ENCODE data around the gene GALNT17.

Gene GALNT17

GRCh38 chr7:71439321-71439720, 307.4 kb downstream of the GALNT17 start:
- Histone ChIP-seq H3K4me1 (ENCODE audit: control insufficient read depth, insufficient read depth, low read length) (no peaks in the 10 kb centered on the region), H3K9me3 (ENCODE audit: control insufficient read depth, insufficient read depth, low read depth, low read length) (no peaks in the 10 kb centered on the region), H3K4me3 (ENCODE audit: low read depth, low read length) (no peak overlapping the region), H3K27ac (ENCODE audit: extremely low read depth, low read depth, low read length) (no peak overlapping the region), H3K36me3 (ENCODE audit: control insufficient read depth in 2 of 2, insufficient read depth in 1 of 2, low read length in 2 of 2) (no peaks in the 10 kb centered on the region)
- TF ChIP-seq ATF2 (tag by site-specific recombination; IDR thresholded peaks at IDR 0.05; ENCODE audit: low read depth) (no peak), ZNF311 (tag by site-specific recombination; IDR thresholded peaks at IDR 0.05; ENCODE audit: borderline replicate concordance) (no peak), ZNF555 (tag by site-specific recombination; conservative IDR thresholded peaks at IDR 0.05) (no peak), REPIN1 (tag by site-specific recombination; IDR thresholded peaks at IDR 0.05; ENCODE audit: low read depth) (no peak), ZNF350 (tag by site-specific recombination; IDR thresholded peaks at IDR 0.05) (no peak), ZNF416 (tag by site-specific recombination; IDR thresholded peaks at IDR 0.05) (no peak)
- CTCF ChIA-PET, result no interaction called here
- POLR2A ChIA-PET, result no interaction called here

- Histone ChIP-seq H3K4me3 (ENCODE audit: low read depth, low read length) (no peak overlapping the region), H3K36me3 (ENCODE audit: control insufficient read depth in 2 of 2, insufficient read depth in 1 of 2, low read length in 2 of 2) (no peaks in the 10 kb centered on the region), H3K9me3 (ENCODE audit: control insufficient read depth, insufficient read depth, low read depth, low read length) (no peaks in the 10 kb centered on the region), H3K4me1 (ENCODE audit: control insufficient read depth, insufficient read depth, low read length) (no peaks in the 10 kb centered on the region), H3K27ac (ENCODE audit: extremely low read depth, low read depth, low read length) (no peak overlapping the region)
- TF ChIP-seq ZNF274 (IDR thresholded peaks at IDR 0.05; ENCODE audit: low read length) (no peak), ZNF274 (tag by site-specific recombination; IDR thresholded peaks at IDR 0.05; ENCODE audit: borderline replicate concordance) (no peak), KLF17 (tag by site-specific recombination; IDR thresholded peaks at IDR 0.05) (no peak), ZNF518A (tag by site-specific recombination; conservative IDR thresholded peaks at IDR 0.05; ENCODE audit: low read depth) (no peak), FEZF1 (tag by site-specific recombination; IDR thresholded peaks at IDR 0.05) (no peak), ZNF169 (tag by site-specific recombination; IDR thresholded peaks at IDR 0.05) (no peak), ZNF280D (tag by site-specific recombination; IDR thresholded peaks at IDR 0.05) (no peak), ZNF324 (tag by site-specific recombination; IDR thresholded peaks at IDR 0.05) (no peak), ZNF292 (tag by site-specific recombination; IDR thresholded peaks at IDR 0.05; ENCODE audit: borderline replicate concordance, low read depth) (no peak), IKZF3 (tag by site-specific recombination; IDR thresholded peaks at IDR 0.05) (no peak), ZNF785 (tag by site-specific recombination; IDR thresholded peaks at IDR 0.05) (no peak), ZNF830 (tag by site-specific recombination; IDR thresholded peaks at IDR 0.05; ENCODE audit: low read depth) (no peak), YY1 (tag by site-specific recombination; IDR thresholded peaks at IDR 0.05) (no peak), ZNF16 (tag by site-specific recombination; IDR thresholded peaks at IDR 0.05; ENCODE audit: low read depth) (no peak), OVOL3 (tag by site-specific recombination; IDR thresholded peaks at IDR 0.05) (no peak)
- ChIA-PET POLR2A (no interaction called here), CTCF (interaction anchor here (0.7 to 0.9 kb wide), 2 partner anchors 71 to 1391 kb away, joined by 3 read pairs; no protein-coding TSS in a partner anchor)
Measured at GRCh38 chr7:71442492-71443190, 310.7 kb downstream of the GALNT17 start.

Measured in HEK293 (cell line).